HG03558 (cell line): ENCODE measurements around the gene SENP7.
"Not testable (repeated sequence)": the region's sequence is repeated elsewhere in the genome, so short reads cannot be mapped to it uniquely, and the experiment has no call there.

Experiments used
- ATAC-seq: cut with Tn5 transposase; IDR thresholded peaks from one replicate; pipeline ENCODE4 v1.9.1; 2021; ENCODE audit warnings: moderate number of reproducible peaks; ENCODE audit not compliant: unreplicated experiment; ENCODE audit errors: extremely low read depth

SENP7 gene

DNA sequence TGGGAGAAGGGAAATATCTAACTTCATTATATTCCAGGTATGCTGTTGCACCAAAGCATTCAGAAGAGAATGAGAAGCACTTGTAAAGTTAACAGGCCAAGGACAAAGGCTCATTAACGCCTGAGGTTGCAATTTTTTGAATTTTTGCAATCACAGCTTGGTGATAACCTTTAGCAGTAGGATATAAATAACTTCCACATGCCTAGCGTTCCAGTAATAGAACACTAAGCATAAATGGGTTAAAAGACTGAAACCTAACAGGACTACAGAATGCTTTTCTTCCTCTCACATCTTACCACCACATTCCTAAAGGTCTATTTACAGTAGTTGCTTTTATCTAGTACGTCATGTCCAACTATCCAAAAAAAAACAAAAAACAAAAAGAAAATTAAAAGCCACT, 135.2 kb downstream of the SENP7 start:
- no peak for ATAC-seq

GRCh38 chr3:101377209-101377608, 135.8 kb downstream of the SENP7 start:
- no peak for ATAC-seq

DNA sequence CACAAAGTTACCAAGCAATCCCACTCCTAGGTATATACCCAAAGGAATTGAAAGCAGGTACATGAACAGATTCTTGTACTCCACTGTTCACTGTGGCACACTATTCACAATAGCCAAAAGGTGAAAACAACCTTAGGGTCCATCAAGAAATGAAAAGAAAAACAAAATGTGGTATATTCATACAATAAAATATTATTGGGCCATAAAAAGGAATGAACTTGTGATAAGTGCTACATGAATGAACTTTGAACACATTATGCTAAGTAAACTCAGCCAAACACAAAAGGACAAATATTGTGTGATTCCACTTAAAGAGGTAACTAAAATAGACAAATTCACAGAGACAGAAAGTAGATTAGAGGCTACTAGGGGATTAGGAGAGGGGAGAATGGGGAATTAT, 137.4 kb downstream of the SENP7 start:
- ATAC-seq, result no peak

GRCh38 chr3:101362406-101362805, 150.6 kb downstream of the SENP7 start:
- no peak for ATAC-seq

DNA sequence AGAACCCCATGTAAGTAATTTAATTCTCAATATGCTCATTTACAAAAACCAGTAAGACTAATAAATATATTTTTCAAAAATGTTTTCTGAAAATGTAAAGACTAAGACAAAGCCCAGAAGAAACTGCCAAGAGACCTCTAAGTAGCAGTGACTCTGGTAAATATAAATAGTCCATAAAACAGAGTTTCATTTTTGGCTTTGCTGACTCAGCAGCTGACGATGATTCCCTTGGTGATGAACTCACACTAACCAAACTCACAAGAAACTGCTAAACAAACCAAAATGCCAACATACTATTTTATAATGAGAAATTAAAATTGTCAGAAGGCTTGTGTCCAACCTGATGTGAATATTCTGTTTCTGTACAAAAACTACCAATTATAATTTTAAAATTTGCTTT, 161.2 kb downstream of the SENP7 start:
- no peak for ATAC-seq

DNA sequence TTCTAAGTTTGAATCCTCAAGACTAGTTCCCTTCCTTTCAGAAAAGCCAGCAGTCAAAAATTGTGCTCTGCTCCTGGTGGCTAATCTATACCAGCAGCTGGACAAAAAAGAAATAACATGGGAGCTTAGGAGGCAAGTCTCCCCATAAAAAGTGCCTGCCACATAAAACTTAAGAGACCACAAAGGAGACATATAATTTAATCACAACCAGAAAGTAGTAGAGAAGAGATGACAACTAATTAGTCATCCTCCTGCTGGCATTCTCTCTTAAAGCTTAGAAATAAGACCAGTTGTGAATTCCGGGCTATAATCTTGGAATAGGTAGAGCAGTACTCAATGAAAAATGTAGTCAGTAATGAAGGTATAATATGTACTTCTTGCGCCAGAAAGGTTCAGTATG, 172.4 kb downstream of the SENP7 start:
- no peak for ATAC-seq

DNA sequence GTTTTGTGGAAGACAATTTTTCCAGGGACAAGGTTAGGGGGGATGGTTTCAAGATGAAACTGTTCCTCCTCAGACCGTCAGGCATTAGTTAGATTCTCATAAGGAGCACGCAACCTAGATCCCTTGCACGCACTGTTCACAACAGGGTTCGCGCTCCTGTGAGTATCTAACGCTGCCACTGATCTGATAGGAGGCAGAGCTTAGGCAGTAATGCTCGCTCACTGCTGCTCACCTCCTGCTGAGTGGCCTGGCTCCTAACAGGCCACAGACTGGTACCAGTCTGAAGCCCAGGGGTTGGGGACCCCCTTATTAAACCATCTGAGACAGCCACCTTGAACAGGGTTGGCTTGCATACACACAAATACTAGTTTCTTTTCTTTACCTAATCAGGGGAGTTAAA, 179.1 kb downstream of the SENP7 start:
- ATAC-seq, result no peak

DNA sequence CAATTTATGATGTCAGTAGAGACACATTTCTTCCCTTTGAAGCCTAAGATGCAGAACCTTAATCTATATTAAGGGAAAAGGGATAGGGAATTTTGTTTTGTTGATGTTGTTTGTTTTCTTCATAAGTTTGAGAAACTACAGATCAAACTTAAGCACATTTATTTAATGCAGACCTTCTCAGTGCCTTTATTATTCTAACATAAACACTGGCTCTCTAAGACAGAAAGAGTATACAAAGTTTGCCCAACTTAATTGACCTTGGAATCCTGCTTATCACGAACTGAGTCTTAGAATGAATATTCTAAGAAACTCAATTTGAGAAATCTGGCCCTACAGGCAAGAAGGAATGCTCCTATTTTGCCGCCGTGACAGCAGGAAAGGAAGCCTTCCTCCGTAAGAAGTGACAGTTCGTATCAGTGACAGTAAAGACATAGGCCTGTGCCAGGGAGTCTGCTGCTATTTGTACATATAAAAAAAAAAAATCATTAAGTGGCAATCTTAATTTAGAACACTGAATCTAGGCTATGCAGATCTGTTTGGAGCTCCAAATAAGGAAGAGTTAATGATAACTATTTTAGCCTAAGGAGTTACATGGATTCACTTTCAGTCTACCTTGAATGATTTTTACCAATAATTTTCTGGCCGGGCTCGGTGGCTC, 183.9 kb downstream of the SENP7 start:
- ATAC-seq, result no peak

DNA sequence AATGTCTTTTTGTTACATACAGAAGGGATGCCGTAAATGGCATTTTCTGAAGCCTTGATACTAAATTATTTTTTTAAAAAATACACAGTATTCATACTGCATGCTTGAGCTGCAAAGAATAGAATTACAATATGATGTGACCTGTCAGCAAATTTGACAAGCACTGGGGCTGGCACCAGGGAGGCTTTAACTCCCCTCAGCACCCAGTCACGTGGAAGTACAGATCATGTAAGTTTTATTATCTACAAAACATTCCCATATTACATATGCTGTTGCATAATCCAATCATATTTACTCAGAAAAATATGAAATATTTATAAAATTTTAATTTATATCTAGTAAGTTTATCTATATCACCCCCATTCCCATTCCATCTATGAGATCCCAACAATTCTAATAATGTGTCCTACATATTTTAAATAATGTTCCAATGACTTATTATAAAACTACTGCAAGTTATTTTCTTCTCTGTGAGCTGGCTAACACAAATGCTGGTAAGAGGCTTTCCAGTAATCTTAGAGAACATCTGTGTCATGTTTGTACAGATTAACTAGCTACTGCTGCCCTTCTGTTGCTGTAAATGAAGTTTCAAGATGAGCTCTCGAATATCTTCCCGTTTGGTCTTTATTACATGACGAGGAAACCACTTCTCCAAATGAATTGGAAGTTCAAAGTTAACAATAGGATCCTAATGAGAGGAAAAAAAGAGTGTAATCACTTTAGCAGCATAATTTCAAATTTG, 187.4 kb downstream of the SENP7 start:
- no peak for ATAC-seq

DNA sequence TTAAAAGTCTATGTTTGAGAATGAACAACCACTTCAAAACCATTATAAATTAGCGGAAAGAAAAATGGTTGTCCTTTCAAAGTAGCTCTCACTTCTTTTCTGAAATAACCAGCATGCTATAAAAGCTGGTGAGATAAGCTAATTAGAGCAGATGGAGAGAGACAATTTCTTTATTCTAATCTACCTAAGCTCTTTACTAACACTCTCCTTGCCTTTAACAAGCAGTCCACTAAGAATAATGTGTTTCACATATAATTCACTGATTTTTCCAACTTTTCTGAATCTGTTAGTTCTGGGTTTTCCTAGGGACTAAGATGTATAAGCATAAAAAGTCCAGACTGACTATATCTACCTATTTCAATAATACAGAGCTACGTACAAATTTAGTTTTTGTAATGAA, 192.5 kb downstream of the SENP7 start, which contains the start of gene IMPG2:
Gene IMPG2 (minus strand): TSS at position 101 of the 400 bp plus-strand sequence. CDS start 203 bp downstream, outside the sequence.
- ATAC-seq, result no peak

GRCh38 chr3:101319531-101319930, 193.5 kb downstream of the SENP7 start:
- no peak for ATAC-seq

DNA sequence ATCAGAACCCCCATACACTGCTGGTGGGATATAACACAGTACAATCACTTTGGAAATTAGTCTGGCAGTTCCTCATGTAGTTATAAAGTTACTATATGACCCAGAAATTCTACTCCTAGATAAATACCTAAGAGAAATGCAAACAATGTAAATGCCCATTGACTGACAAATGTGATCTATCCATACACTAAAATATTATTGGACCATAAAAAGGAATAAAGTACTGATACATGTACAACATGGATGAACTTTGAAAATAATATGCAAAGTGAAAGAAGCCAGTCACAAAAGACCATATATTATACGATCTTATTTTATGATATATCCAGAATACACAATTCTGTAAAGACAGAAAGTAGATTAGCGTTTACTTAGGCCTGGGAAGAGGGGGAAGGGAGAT, 200.5 kb downstream of the SENP7 start:
- ATAC-seq, result no peak

DNA sequence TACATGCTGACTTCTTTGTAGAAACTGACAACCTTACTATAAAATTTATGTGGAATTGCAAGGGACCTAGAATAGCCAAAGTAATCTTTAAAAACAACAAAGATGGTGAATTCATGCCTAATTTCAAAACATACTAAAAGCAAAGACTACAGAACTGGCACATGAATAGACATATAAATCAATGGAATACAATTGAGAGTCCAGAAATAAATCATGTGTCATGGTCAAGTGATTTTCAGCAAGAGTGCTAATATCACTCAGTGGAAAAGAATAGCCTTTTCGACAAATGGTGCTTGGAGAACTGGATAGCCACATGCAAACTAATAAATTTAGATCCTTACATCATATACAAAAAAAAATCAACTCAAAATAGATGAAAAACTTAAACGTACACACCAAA, 201.3 kb downstream of the SENP7 start:
- ATAC-seq, result no peak

GRCh38 chr3:101310978-101311375, 202.0 kb downstream of the SENP7 start:
- ATAC-seq, result no peak

DNA sequence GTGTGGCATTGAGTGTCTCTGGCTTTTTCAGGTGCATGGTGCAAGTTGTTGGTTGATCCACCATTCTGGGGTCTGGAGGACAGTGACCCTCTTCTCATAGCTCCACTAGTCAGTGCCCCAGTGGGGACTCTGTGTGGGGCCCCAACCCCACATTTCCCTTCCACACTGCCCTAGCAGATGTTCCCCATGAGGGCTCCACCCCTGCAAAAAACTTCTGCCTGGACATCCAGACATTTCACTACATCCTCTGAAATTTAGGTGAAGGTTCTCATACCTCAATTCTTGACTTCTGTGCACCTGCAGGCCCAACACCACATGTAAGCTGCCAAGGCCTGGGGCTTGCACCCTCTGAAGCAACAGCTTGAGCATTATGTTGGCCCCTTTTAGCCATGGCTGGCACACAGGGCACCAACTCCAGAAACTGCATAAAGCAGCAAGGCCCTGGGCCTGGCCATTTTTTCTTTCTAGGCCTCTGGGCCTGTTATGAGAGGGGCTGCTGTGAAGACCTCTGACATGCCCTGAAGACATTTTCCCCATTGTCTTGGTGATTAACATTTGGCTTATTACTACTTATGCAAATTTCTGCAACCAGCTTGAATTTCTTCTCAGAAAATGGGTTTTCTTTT, 204.8 kb downstream of the SENP7 start:
- ATAC-seq, result not testable (repeated sequence)

DNA sequence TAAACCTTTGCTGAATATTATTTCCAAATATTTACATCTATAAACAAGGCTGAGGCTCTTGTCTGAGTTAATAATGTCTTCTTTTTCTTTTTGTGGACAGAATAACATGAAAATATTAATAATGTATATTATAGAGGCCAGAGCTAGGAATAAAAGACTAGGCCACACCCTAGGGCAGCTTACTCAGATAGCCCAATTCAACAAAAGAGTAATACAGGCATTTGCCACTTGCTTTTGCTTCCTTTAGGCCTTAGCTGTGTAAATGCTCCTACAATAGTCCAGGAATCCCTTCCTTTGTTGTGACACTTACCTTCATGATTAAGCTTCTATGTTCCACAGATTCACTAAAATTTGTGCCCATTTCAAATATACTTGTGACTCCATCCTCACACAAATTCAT, 209.2 kb downstream of the SENP7 start:
- ATAC-seq, result no peak

DNA sequence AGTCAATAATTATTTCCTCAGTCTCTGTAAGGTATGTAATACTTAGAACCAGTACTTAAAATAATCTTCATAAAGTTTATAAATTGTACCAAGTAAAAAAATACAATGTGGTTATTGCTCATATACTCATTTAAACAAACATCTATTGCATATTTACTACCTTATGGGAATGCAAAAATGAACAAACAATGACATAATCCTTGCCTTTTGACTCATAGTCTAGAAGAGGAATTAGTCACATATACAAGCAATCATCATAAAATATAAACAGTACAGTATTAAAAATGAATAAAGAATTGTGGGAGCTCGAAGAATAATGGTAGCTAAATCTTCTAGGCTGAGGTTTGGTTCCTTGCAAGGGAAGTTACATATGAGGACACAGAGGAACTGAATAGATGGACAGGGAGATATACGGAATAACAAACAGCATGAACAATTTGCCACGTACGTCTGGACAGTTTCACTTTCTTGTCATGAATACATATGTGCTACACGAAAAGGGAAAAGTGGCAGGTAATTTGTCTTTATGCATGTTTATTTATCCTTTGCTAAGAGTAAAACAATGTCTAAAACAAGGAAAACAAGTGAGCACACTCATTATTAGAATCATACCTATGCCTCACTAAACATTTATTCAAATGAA, 209.8 kb downstream of the SENP7 start:
- ATAC-seq, result no peak

GRCh38 chr3:101300073-101300472, 212.9 kb downstream of the SENP7 start:
- ATAC-seq, result no peak

DNA sequence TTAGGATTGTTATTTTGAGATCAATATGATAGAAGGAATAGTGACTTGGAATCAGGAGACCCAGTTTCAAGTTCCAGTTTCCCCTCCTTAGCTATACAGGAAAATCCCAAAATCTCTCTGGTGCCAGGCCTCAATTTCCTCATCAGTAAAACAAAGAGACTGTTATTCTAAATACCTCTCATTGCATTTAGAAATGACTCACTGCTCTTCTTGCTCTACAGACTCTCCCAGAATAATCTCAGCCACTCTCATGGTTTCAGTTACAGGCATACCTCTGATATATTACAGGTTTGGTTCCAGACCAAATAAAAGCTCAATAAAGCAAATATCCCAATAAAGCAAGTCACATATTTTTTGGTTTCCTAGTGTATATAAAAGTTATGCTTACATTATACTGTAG, 221.0 kb downstream of the SENP7 start:
- ATAC-seq, result no peak

GRCh38 chr3:101288294-101288693, 224.7 kb downstream of the SENP7 start:
- no peak for ATAC-seq

GRCh38 chr3:101284757-101285156, 228.3 kb downstream of the SENP7 start:
- no peak for ATAC-seq
